NCI-H69 (cell line): ENCODE results near the gene CHEK1.
"Not testable (repeated sequence)": the region's sequence is repeated elsewhere in the genome, so short reads cannot be mapped to it uniquely, and the experiment has no call there.

Experiments used
- DNase-seq: peaks from one replicate; lab custom pipeline; 2025; lab: John Stamatoyannopoulos, UW

CHEK1 gene

GRCh38 chr11:125624756-125625213, at the start of gene CHEK1:
CHEK1 (plus strand) TSS chr11:125625163; CDS start chr11:125626769, 1,606 bp downstream.
- no peak for DNase-seq

- not testable (repeated sequence) for DNase-seq
Observed at GRCh38 chr11:125577181-125577580, 47.8 kb upstream of the CHEK1 start.

- no peak for DNase-seq
Observed at GRCh38 chr11:125578783-125579182, 46.2 kb upstream of the CHEK1 start.

GRCh38 chr11:125579811-125580210, 45.2 kb upstream of the CHEK1 start:
- DNase-seq: no peak

- no peak for DNase-seq
Observed at GRCh38 chr11:125583496-125583895, 41.5 kb upstream of the CHEK1 start.

GRCh38 chr11:125585487-125585886, 39.5 kb upstream of the CHEK1 start:
- no peak for DNase-seq

- no peak for DNase-seq
Observed at GRCh38 chr11:125586623-125587022, 38.3 kb upstream of the CHEK1 start.

- DNase-seq: no peak
Observed at GRCh38 chr11:125587480-125587879, 37.5 kb upstream of the CHEK1 start.

GRCh38 chr11:125588505-125588904, 36.5 kb upstream of the CHEK1 start:
- peak; percentile 41 for DNase-seq

- peak; percentile 76 for DNase-seq
Observed at GRCh38 chr11:125591649-125592304, 33.2 kb upstream of the CHEK1 start.

- DNase-seq: peak; percentile 100
Observed at GRCh38 chr11:125592305-125593113, 32.5 kb upstream of the CHEK1 start, which contains the start of gene STT3A. STT3A (plus strand) TSS chr11:125592852; CDS start chr11:125595916, 3,064 bp downstream.

GRCh38 chr11:125593114-125593820, 31.7 kb upstream of the CHEK1 start:
- DNase-seq: peak; percentile 82

GRCh38 chr11:125594958-125595357, 30.0 kb upstream of the CHEK1 start:
- no peak for DNase-seq

GRCh38 chr11:125600663-125601062, 24.3 kb upstream of the CHEK1 start:
- DNase-seq: no peak

GRCh38 chr11:125603207-125603606, 21.8 kb upstream of the CHEK1 start:
- no peak for DNase-seq

- peak; percentile 13 for DNase-seq
Observed at GRCh38 chr11:125605417-125605816, 19.5 kb upstream of the CHEK1 start.

- no peak for DNase-seq
Observed at GRCh38 chr11:125609545-125609944, 15.4 kb upstream of the CHEK1 start.

- DNase-seq: no peak
Observed at GRCh38 chr11:125618383-125618782, 6.6 kb upstream of the CHEK1 start.

- peak; percentile 4 for DNase-seq
Observed at GRCh38 chr11:125621995-125622394, 3.0 kb upstream of the CHEK1 start.

- DNase-seq: no peak
Observed at GRCh38 chr11:125623064-125623463, 1.9 kb upstream of the CHEK1 start.

GRCh38 chr11:125625225-125625629, 264 bp downstream of the CHEK1 start:
- no peak for DNase-seq

- peak; percentile 98 for DNase-seq
Observed at GRCh38 chr11:125625630-125626287, 796 bp downstream of the CHEK1 start.
